Glomerular visceral epithelial cell (primary cell): ENCODE measurements around the gene ABHD6.
A peak's percentile ranks its signal among the peaks of the same experiment; 100 is the strongest.
"Not testable (repeated sequence)": the region's sequence is repeated elsewhere in the genome, so short reads cannot be mapped to it uniquely, and the experiment has no call there.

Experiments used
- DNase-seq: peaks from one replicate; pipeline ENCODE4 v3.0.0-alpha.2; 2016; ENCODE audit errors: extremely low spot score

The ABHD6 gene

GRCh38 chr3:58242860-58243259 is 5.3 kb downstream of the ABHD6 start:
- DNase-seq = not testable (repeated sequence)

- DNase-seq = no peak
Observed at GRCh38 chr3:58243976-58244585, 6.5 kb downstream of the ABHD6 start.

GRCh38 chr3:58246148-58247047 is 8.8 kb downstream of the ABHD6 start:
- no peak for DNase-seq

- DNase-seq = peak; percentile 7
Observed at GRCh38 chr3:58249358-58250092, 11.9 kb downstream of the ABHD6 start.

- no peak for DNase-seq
Observed at GRCh38 chr3:58250093-58250707, 12.6 kb downstream of the ABHD6 start.

- DNase-seq = no peak
Observed at GRCh38 chr3:58251631-58252035, 14.0 kb downstream of the ABHD6 start.

GRCh38 chr3:58254144-58254543 is 16.6 kb downstream of the ABHD6 start:
- DNase-seq = no peak

- DNase-seq = no peak
Observed at GRCh38 chr3:58256061-58256460, 18.5 kb downstream of the ABHD6 start.

- no peak for DNase-seq
Observed at GRCh38 chr3:58256511-58256910, 18.9 kb downstream of the ABHD6 start.

GRCh38 chr3:58258392-58259055 is 20.9 kb downstream of the ABHD6 start:
- DNase-seq = no peak

- DNase-seq = peak; percentile 76
Observed at GRCh38 chr3:58260261-58260731, 22.7 kb downstream of the ABHD6 start.

- peak; percentile 61 for DNase-seq
Observed at GRCh38 chr3:58260733-58261132, 23.1 kb downstream of the ABHD6 start.

GRCh38 chr3:58261954-58262666 is 24.5 kb downstream of the ABHD6 start:
- DNase-seq = no peak

GRCh38 chr3:58266577-58266976 is 29.0 kb downstream of the ABHD6 start:
- no peak for DNase-seq

- DNase-seq = not testable (repeated sequence)
Observed at GRCh38 chr3:58267543-58267942, 30.0 kb downstream of the ABHD6 start.

GRCh38 chr3:58269356-58269755 is 31.8 kb downstream of the ABHD6 start:
- no peak for DNase-seq

- no peak for DNase-seq
Observed at GRCh38 chr3:58270485-58270884, 32.9 kb downstream of the ABHD6 start.

GRCh38 chr3:58271901-58272501 is 34.4 kb downstream of the ABHD6 start:
- peak; percentile 67 for DNase-seq

GRCh38 chr3:58272891-58273290 is 35.3 kb downstream of the ABHD6 start:
- no peak for DNase-seq

GRCh38 chr3:58273362-58273761 is 35.8 kb downstream of the ABHD6 start:
- DNase-seq = not testable (repeated sequence)
